NCI-H2196 treated with DMSO at 0.1 percent for 48 hours (cell line): ENCODE measurements around the gene ARHGAP33.
"Not testable (repeated sequence)": the region's sequence is repeated elsewhere in the genome, so short reads cannot be mapped to it uniquely, and the experiment has no call there.

ENCODE experiments used
- DNase-seq: peaks from one replicate; lab custom pipeline; 2025; ENCODE audit not compliant: unreplicated experiment; lab: John Stamatoyannopoulos, UW

Gene ARHGAP33

DNA sequence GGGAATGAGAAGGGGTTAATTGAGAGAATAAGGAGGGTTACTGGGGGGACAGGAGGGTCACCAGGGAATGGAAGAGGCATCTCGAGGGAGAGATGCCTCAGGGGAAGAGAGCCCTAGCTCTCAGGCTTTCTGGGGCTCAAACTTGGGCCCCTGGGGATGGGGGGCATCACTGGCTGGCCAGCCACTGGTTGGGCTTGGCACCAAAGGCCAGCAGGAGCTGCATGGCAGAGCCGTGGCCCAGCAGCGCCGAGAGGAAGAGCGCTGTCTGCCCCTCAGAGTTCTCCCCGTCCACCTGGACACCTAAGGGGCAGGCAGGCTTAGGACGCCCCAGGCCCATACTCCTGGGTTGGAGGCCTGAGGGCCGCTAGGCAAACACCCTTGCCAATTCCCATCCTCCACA is 17.5 kb downstream of the ARHGAP33 start:
- no peak for DNase-seq

DNA sequence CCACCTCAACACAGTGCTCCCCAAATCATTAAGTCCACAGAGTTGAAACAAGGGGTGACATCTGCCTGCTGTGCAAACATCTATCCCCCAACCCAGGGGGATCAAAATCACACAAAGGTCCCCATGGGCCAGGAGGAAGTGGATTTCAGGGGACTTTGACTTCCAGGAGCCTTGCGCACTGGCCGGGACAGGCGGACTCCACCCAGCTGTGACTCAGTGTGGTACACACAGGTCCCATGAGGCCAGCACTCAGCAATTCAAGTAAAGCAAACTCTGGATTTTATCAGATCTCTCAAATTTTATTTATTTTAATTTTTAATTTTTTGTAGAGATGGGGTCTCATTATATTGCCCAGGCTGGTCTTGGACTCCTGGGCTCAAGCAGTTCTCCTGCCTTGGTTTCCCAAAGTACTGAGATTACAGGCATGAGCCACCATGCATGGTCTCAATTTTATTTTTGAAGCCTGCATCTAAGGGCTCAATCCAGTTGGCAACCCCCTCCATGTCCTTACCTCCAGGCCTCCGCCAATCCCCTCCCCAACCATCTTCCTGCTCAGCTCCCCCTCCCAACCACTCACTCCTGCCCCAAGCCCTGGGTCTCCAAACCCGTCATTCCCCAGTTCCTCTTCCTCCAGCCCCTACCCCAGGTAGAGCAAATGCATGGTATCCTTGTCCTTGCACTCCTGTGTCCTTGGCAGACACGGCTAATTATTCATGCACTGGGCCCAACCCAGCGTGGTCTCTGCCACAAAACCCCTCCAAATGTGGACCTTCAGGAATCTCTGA is 18.2 kb downstream of the ARHGAP33 start:
- no peak for DNase-seq

DNA sequence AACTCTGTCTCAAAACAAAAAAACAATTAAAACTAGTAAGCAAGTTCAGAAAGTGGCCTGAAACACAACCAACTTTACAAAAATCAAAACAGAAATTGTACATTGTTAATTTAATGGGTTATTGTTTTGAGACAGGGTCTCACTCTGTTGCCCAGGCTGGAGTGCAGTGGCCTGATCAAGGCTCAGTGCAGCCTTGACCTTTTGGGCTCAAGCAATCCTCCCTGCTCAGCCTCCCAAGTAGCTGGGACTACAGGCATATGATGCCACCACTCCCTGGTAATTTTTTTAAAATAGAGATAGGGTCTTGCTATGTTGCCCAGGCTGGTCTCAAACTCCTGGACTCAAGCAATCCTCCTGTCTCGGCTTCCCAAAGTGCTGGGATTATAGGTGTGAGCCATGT is 20.2 kb downstream of the ARHGAP33 start:
- not testable (repeated sequence) for DNase-seq

DNA sequence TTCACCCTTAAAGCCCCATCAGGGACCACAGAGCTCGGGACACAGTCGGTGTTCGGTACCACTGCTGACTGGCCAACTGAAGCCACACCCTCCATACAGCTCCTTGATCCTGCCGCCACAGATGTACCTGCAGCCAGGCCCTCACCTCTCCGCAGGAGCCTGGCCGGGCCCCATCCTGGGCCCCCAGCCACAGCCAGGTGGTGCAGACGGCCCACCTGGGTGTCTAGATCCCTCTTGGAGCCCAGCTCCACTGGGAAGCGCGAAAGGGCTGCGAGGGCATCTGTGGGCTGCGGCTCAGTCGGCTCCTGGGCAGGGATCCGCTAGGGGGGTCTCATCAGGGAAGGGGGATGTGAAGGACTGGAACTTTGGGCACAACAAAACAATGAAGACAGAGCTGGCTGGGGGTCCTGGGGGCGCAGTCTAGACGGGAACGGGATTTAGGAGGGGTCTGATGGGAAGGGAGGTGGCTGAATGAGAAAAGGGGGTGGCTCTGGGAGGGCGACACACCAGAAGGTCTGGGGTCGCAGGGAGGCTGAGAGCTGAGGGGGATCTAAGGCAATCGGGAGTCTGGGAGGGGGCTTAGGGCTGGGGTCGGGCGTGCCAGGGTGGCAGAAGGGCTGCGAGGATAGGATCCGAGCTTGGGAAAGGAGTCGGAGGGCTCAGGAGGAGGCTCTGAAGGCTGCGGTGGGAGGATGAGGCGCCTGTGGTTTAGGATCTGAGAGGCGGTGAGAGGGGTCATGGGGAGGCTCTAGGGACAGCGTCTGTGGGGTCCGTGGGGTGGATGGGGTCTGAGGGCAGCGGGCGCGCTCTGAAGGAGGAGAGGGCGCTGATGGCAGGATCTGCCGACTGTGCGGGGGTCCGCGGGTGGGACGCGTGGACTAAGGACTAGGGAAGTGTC is 21.5 kb downstream of the ARHGAP33 start:
- DNase-seq: no peak

DNA sequence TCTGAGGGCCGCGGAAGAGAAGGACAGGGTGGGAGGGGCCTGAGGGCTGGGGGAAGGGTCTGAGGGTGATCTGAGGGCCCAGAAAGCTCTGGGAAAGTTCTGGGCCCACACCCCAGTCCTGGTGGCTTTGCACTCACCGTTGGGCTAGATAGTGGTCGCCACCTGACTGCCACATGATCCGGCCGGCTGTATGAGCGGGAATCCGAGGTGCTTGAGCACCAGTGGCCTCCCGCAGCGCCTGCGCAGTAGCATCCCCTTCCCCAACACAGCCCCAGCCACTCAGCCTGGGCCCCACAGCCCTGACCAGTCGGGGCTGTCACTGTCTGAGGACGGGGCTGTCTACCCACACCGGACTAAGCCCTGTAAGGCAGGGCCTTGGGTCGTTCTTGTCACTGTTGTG is 22.3 kb downstream of the ARHGAP33 start:
- no peak for DNase-seq

DNA sequence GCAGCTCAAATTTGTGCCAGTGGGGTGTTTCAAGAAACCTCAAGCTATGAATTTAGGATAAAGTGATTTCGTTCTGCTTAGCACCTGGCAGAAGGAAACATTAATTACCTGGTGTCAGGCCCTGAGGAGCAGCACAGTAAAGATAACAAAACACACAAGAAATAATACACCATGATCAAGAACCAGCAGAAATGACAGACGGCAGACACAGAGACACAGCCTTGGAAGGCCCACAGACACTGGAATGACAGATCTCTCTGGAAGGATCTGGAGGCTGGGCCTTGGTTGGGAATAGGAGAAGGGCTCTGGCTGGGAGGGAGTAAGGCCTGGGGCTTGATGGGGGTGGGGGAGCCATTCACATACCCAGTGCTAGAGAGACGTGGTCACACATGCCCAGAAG is 26.5 kb downstream of the ARHGAP33 start:
- no peak for DNase-seq

DNA sequence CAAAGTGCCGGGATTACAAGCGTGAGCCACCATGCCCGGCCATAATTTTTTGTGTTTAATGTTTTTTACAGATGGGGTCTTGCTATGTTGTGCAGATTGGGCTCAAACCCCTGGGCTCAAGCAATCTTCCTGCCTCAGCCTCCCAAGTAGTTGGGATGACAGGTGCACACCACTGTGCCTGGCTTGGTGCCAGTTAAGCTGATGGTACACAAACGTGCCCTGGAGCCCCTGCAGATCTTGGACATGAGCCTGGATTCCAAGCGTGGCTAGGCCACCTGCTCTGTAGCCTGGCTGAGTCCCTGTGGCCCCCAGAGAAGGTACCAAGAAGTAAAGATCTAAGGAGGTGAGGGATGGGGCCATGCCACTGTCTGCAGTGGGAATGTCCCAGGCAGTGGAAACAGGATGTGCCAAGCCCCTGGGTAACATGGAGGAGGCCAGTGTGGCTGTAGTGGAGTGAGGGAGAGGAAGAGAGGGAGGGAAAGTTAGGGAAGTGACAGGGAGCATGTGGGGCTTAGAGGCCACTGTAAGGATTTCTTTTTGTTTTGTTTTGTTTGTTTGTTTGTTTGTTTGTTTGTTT is 30.2 kb downstream of the ARHGAP33 start:
- DNase-seq: peak; percentile 36

DNA sequence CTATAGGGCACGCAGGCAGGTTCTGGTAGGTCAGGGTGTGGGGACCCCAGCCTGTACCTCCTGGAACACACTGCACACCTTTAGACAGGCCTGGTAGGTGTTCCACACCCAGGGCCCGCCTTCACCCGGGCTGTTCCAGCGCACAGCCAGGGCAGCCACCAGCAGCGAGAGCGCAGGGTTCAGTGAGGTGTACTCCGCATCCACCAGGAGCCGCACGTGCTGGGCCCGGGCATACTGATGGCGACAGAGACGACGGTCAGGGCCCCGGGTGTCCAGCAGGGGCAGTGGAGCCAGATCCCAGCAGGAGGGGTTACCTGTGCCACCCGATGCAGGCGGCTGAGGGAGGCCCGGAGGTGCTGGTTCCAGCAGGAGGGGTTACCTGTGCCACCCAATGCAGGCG is 31.2 kb downstream of the ARHGAP33 start:
- no peak for DNase-seq

DNA sequence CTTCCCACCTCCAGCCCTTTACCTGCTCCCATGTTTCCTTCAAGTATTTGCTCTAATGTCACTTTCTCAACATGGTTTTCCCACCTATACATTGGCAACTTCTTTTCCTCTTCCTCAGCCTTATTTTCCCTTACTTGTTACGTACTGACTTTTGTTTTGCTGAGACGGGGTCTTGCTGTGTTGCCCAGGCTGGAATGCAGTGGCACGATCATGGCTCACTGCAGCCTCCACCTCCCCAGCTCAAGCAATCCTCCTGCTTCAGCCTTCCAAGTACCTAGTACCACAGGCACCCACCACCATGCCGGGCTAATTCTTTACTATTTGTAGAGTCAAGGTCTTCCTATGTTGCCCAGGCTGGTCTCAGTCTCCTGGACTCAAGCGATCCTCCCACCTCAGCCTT is 32.3 kb downstream of the ARHGAP33 start:
- no peak for DNase-seq

DNA sequence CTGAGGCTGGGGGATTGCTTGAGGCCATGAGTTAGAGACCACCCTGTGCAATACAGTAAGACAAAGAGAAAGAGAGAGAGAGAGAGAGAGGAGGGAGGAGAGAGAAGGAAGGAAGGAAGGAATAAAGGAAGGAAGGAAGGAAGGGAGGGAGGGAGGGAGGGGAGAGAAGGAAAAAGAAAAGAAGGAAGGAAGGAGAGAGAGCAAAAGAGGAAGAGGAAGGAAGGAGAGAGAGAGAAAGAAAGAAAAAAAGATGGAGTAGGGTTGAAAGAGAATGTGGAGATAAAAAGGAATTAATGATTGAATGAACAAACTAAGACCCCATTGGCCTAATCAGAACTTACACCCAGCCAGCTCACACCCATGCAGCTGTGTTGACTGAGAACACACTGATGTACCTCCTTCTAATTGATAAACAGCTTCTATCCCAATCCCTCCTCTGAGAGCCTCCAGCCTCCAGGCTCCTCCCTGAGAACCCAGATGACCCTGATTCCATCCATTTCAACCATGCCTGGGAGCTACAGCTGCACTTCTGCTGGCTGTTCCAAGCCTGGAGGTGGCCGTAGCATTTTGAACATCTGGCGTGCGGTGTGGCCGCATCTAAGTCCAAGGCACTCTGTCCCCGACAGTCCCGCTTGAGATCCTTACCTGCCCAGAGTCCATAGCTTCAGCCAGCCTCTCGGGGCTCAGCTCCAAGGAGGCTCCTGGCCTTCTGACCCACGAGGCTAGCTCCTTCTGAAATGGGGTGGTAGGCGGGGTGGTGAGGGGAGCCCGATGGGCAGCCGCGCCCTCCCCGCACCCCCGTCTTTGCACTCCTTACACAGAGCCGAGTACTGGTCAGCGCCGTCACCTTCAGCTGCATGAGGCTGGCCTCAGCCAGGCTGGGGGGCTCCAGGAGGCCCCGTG is 36.2 kb downstream of the ARHGAP33 start:
- no peak for DNase-seq

DNA sequence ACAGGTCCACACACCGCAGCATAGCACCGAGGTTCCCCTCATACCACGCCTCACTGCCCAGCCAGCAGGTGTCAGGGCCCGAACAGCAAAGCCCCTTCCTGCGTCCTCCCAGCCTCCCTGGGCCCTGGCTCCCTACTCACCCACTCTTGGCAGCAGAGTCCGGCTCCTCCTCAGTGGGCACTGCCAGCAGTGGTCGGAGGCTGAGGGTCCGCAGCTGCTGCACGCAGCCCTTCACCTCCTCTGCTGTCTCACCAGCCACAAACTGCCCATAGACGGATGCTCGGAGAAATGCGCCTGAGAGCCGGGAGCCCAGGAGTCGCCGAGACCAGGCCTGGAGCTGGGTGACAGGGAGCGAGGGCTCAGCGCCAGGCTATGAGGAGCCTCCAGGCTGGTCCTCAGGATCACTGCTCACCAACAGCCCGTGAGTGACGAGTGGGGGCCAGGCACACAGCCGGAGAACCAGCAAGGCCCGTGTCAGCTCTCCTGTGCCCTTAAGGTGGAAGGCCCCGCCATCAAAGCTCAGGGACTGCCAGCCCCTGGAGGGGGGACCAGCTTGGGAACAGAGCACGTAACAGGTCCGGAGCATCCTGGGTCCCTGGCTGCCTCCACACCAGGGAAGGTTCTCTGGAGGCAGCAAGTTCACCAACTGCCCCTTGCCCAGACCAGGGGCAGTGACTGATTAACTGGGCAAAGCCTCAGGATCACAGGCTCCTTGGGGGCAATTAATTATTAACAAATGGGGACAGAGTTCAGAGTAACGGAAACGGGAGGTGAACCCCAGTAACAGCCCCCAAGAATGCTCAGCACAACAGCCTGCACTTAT is 37.1 kb downstream of the ARHGAP33 start, which contains the start of gene PRODH2:
Gene PRODH2 (minus strand): TSS at position 626 of the 823 bp plus-strand sequence. CDS start 40 bp downstream, at position 586.
- no peak for DNase-seq

DNA sequence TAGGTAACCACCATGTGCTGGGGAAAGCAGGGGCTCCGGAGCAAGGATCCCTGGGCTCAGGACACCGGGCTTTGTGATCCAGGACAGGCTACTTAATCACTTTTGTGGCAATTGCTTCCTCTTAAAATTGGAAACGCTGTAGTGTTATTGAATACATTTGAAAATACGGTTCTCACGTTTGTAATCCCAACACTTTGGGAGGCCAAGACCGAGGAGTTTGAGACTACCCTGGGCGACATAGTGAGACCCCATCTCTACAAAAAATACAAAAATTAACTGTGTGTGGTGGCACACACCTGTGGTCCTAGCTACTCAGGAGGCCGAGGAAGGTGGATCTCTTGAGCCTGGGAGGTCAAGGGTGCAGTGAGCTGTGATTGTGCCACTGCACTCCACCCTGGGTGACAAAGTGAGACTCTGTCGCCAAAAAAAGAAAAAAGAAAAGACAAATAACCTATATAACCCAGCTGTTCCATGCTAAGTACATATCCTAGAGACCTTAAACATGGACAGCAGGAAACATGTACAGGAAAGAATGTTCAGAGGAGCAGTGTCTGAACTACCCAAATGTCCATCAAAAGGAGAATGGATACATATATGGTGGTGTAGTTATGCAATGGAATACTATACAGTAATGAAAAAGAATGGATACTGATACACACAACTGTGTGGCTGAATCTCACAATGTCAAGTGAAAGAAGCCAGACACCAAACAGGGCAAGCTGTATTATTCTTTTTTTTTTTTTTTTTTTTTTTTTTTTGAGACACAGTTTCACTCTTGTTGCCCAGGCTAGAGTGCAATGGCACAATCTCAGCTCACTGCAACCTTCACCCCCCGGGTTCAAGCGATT is 37.9 kb downstream of the ARHGAP33 start:
- DNase-seq: no peak

DNA sequence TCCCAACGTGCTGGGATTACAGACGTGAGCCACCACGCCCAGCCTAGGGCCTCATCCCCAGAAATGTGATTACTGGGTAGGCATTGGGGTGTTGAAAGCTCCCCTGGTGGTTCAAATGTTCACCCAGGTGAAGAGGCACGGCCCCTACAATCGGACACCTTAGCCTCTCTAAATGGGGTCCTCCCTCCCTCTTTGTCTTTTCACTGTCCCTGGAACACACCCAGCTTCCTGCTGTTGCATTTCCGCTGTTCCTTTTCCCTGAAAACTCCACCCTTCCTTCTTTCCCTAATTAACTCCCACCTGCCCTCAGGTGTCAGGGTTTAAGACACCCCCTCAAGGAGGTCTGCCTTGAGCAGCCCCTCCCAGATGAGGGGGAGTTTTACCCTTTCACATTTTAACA is 40.9 kb downstream of the ARHGAP33 start:
- no peak for DNase-seq

DNA sequence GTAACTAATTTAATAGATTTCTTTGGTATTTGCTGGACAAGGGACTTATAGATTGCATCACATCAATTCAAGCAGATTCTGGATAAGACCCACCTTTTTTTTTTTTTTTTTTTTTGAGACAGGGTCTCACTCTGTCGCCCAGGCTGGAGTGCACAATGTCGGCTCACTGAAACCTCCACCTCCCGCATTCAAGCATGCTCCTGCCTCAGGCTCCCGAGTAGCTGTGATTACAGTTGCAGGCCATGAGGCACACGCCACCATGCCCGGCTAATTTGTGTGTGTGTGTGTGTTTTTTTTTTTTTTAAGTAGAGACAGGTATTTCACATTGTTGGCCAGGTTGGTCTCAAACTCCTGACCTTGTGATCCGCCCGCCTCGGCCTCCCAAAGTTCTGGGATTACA is 41.5 kb downstream of the ARHGAP33 start:
- DNase-seq: no peak

DNA sequence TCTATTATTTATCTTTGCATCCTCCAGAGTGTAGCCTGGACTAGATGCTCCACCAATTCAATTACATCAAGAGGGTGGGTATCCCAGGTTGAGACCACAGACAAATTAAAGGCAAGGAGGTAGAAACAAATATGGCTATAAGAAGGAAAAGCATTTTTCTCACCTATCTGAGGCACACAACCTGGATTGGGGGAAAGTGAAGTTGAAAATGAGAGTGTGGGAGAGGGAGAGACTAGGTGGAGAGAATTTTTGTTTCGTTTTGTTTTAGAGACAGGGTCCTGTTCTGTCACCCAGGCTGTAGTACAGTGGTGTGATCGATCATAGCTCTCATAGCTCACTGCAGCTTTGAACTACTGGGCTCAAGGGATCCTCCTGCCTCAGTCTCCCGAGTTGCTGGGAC is 43.1 kb downstream of the ARHGAP33 start:
- DNase-seq: no peak

DNA sequence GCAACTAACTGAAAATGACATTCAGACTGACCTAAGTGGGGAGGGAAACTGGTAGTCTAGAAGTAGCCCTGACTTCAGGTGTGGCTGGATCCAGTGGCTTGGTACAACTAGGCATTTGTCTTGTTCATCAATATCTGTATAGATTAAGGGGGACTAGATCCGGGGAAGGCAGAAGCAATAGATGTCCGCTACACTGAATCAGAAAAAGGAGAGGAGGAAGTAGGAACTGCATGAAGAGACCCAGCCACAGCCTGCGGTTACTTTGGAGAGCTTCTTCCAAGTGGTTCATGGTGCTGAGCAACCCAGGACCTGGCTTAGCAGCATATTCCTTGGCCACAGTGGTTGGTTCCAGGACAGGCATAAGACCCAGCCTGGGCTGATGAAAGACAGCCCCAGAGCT is 47.2 kb downstream of the ARHGAP33 start:
- DNase-seq: no peak

DNA sequence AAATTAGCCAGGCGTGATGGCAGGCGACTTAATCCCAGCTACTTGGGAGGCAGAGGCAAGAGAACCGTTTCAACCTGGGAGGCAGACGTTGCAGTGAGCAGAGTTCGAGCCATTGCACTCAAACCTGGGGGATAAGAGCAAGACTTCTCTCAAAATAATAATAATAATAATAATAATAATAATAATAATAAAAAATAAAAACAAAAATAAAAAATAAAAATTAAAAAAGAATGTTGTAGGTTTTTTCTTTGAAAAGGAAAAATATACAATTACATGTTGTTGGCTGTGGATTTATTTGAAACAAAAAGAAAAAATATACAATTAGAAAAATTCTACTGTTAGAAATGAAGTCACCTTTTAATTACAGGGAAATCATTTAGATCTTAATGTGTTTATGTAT is 48.8 kb downstream of the ARHGAP33 start:
- no peak for DNase-seq

DNA sequence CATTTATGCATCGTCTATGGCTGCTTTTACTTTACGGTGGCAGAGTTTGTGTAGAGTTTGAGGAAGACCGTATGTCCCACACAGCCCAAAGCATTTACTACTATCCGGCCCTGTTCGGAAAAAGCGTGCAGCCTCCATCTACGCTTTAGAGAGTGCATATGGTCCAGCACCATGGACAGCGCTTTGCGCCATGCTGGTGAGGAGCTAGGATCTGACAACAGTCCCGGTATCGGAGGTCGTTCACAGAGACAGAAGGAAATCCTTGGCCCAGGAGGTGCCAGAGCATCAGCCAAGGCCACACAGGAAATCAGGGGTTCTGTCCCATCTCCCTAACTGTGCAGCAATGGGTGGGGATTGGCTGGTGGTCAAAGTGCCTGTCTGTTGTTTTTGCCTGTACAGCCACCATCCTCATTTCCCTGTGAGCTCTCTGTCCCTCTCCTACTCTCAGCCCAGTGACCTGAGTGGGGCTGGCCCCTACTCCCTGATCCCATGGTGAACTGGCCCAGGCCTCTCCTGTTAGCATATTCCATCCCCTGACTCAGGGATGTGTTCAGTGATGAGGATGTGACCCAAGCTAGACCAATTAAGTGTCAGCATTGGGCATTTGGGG is 53.4 kb downstream of the ARHGAP33 start:
- no peak for DNase-seq

DNA sequence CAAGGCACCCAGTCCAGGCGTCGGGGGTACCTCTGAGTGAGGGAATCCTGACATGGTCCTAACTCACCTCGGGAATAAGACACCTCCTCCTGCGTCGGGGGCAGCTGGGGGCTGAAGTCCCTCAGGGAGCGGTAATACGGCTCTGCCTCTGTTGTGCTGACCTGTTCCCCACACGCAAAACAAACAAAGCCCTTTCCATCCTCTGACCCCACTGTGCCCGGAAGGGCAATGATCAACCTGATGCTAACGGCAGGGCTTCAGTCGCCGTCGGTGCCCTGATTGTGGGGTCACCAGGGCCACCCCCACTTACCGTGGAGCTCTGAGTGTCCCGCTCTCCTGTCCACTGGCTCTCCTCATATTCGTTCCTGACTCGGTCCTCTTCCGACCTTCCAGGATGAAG is 55.6 kb downstream of the ARHGAP33 start:
- no peak for DNase-seq
